Posterior vena cava (tissue), 2 donors: ENCODE results near the gene ETV3. TPM values are rescaled to one million over a fixed set of nuclear protein-coding genes. Genes with fewer than 3 reads are reported as not detected.
"Not testable (repeated sequence)": the region's sequence is repeated elsewhere in the genome, so short reads cannot be mapped to it uniquely, and the experiment has no call there.

ENCODE experiments used
- DNase-seq: peaks from one replicate; pipeline ENCODE4 v3.0.0-alpha.2; 2020; ENCODE audit warnings: low spot score
- intact Hi-C, 2 donors: fragments of 100-400 bp; cut with DNase I; formaldehyde crosslinking; loops; one replicate each; pipeline versions ENCODE4 v1.14.1 to v1.14.2; 2022 to 2023
- total RNA-seq, 2 donors: library from RNA; stranded (reverse); fragmentation: NEBNext Ultra II Directional; extraction: Animal tissue kit (Norgen Biotek cat#: 25700); gene quantifications; one replicate each; pipeline ENCODE4 v1.2.1, GENCODE V29; 2021
- donor health status: DM: yes; HTN: yes; CAD: no.
- donor health status: DM: yes; HTN: yes; CAD: no.

Gene ETV3
- total RNA-seq, 2 donors from 2014 or later, result 25.6 to 28.1 TPM

DNA sequence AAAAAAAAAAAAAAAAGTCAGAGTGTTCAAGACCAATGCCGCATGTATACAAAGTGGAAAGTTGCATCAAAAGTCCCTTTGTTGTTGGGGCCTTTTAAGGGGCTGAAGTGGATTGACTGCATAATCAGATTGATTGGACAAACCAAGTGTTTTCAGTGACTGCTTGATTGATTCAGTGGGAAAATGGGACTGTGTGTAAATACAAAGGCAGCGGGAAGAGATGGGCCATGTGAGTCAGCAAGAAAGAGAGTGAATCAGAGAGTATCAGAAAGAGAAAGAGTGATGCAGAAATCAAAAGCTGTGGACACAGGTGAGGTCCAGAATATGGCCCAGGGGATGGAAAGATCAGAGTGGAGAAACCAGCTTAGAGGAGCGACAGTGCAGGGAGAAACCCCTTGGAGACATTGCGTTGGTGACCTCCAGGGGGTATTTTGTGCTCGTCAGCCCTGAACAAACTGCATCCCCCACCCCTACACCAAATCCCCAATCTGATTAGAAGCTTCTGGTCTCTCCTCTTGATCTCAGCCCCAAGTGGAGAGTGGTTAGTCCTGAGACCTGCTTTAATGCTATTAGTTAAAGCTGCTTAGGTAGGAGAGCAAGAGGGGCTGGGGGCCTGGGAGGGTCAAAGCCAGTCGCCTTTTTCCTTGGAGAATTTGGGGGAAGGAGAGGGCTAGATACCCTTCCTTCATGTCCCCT is 33.4 kb downstream of the ETV3 start:
- DNase-seq, result peak; percentile 44
- intact Hi-C loops, result no loop called here

DNA sequence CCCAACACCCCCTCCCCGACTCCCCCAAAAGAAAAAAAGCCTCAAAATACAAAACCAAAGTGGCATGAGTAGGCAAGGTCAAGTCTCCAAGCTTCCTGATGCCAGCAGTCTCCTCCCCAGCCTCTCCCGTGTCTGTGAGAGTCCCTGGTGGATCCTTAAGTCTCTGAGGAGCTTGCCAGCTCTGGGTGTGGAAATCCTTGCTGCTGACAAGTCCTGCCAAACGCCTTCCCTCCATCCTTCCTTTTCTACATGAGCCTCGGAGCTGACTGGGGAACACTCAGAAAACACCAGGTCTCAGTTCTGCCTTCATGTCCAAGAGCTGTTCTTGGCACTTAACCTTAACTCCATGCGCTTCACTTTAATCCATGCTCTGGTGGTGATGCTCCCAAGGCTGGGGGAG is 34.9 kb downstream of the ETV3 start:
- peak; percentile 46 for DNase-seq
- intact Hi-C loops, result no loop called here

DNA sequence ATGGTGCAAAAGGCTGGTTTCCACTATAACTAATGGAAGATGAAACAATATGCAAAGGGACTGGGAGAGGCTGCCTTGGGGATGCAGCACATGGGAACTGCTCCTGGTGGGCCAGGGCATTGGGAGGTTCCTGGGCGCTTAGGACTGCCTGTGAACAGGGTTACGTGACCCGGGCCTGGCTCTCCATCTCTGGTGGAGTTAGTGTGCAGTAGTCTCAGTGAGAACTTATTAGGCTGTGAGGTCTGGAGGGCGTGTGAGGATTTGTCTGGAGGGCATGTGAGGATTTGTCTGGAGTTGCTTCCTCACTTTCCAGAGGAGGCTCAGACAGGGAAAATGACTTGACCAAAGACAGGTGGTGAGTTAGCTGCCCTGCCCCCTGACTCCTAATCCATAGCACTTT is 37.0 kb downstream of the ETV3 start:
- peak; percentile 62 for DNase-seq
- intact Hi-C loops, result no loop called here

GRCh38 chr1:157099633-157100009 is 38.6 kb downstream of the ETV3 start, which contains the start of gene ETV3L:
TSS of gene ETV3L (minus strand) at chr1:157099808. CDS start at chr1:157099523, 285 bp downstream.
- DNase-seq, result peak; percentile 81
- intact Hi-C loops, result no loop called here

DNA sequence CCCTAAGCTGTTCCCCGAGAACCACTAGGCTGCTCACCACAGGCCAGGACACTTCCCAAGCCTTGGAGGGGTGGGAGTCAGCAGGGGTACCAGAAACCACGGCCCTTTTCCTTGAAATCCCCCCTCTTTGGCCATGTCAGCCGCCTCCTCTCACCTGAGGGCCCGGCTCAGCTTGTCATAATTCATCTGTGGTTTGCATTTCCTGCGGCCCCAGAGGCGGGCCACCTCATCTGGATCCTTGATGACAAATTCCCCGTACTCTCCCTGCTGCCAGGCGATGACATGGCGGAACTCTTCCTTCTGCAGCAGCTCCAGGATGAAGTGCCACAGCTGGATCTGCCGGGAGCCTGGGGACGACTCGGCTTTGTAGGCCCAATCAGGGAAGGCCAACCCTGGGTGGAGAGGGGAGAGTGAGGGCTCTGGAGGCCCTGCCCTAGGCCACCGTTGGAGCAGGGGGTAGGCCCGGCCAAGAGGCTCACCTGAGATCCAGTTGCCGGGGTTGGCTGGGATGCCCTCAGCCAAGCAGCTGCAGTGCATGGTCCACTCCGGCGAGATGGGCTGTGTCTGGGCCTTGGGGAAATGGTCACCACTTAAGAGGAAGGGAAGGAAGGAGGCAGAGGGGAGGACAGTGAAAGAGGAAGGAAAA is 39.1 kb downstream of the ETV3 start:
- DNase-seq, result peak; percentile 55
- intact Hi-C loops, result not testable (repeated sequence)

- intact Hi-C loops, result no loop called here
Observed at GRCh38 chr1:157098519-157098918, 39.7 kb downstream of the ETV3 start.

DNA sequence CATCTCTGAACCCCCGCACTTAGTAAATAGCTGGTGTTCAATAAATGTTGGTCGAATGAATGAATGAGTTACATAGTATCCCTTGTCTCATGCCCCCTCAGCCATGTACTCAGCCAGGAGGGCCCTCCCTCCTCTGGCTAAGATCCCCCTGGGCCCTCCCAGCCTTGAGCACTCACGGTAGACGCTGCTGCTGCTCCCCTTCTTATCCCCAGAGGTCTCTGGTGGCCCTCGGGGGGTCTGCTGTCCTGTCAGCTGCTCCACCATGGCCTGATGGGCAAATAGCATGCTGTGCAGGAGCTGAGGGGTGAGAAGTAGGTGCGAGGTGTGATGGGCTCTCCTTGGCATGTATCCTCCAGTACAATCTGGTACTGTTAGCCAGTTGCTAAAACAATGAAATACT is 40.5 kb downstream of the ETV3 start:
- DNase-seq, result peak; percentile 50
- intact Hi-C loops, result no loop called here

More at GRCh38 chr1:157098519-157098918, 39.7 kb downstream of the ETV3 start:
- peak; percentile 67 for DNase-seq

DNA sequence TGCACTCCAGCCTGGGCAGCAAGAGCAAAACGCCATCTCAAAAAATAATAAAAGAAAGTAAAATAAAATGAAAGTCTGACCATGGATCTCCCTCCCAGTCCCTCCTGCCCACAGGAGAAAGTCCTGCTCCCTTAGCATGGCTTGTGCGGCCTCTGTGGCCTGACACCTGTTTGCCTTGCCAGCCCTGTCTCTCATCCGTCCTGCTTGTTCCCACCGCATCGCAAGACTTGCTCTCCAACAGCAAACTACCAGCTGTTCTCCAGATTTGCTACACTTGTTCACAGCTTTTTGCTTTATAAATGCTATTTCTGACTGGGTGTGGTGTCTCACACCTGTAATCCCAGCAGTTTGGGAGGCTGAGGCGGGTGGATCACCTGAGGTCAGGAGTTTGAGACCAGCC is 41.3 kb downstream of the ETV3 start:
- intact Hi-C loops, result no loop called here
- DNase-seq, result peak; percentile 18

DNA sequence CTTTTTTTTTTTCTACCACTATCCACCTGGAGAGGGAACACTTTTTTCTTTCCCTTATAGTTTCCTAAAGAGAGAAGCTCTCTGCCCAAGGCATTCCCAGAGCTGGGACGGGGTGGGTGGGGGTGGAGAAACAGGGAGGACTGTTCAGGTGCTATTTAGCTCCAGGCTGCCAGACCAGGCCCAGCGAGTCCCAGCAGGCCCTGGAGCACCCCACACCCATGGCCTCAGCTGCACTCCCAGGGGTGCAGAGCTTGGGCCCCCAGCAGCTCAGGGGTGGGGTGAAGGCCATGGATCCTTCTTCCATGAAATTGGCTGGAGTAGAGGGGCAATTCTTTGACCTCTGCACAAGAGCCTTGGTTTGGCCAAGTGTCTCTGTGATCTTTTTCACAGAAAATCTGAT is 42.6 kb downstream of the ETV3 start:
- intact Hi-C loops, result no loop called here
- peak; percentile 13 for DNase-seq

GRCh38 chr1:157095091-157095490 is 43.1 kb downstream of the ETV3 start:
- peak; percentile 61 for DNase-seq
- intact Hi-C loops, result no loop called here

GRCh38 chr1:157092831-157093230 is 45.4 kb downstream of the ETV3 start:
- DNase-seq, result peak; percentile 74
- intact Hi-C loops, result loop anchor here (5.0 kb wide), 2 partner anchors 34 to 59 kb away; no protein-coding TSS in a partner anchor

DNA sequence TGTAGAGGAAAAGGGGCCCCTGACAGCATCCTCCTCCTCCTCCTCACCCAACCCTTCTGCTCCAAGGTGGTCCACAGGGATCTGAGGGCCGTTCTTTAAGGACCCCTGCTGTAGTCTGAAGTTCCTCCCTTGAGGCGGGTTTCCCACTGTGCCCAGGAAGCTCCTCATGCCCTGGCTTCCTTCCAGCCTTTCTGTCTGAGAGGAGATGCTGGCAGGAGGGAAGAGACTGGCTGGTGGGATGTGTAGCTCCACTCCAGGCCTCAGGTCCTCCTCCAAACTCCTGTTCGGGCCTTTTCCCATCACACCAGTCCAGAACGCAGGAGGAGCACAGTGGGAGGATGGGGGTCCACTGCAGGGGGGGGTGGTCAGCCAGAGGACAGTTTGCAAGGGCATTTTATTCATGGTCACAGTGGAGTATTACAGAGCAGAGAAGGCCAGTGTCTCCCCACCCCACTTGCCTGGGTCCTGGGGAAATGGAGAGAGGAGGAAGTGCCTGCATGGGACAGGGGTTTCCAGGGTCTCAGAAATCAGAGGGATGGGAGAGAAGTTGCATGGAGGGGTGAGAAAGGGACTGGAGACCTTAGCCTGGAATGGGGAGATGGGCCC is 46.4 kb downstream of the ETV3 start:
- DNase-seq, result peak; percentile 37
- intact Hi-C loops, result loop anchor here (2.0 to 5.0 kb wide), 3 partner anchors 36 to 65 kb away; no protein-coding TSS in a partner anchor

GRCh38 chr1:157091186-157091585 is 47.0 kb downstream of the ETV3 start:
- DNase-seq, result peak; percentile 56
- intact Hi-C loops, result loop anchor here (2.0 to 5.0 kb wide), 3 partner anchors 36 to 66 kb away; no protein-coding TSS in a partner anchor

DNA sequence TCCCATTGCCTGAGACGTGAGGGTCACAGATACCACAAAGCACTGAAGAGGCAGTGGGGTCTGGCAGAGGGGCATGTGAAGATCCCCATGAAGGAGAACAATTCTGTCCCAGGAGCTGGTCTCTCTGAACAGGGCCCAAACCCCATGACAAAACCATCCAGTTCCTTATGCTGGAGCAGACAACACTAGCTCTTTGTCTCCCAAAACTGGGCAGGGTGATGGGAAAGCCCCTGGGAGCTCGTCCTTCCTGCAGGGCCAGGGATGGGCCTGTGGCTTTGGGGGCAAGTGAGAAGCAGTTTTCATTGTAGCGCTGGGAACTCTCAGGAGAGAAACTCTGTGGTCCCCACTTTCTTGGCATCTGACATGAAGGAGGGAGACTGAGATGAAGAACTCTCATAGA is 47.4 kb downstream of the ETV3 start:
- intact Hi-C loops, result loop anchor here (2.0 to 5.0 kb wide), 3 partner anchors 37 to 66 kb away; no protein-coding TSS in a partner anchor
- DNase-seq, result peak; percentile 25

DNA sequence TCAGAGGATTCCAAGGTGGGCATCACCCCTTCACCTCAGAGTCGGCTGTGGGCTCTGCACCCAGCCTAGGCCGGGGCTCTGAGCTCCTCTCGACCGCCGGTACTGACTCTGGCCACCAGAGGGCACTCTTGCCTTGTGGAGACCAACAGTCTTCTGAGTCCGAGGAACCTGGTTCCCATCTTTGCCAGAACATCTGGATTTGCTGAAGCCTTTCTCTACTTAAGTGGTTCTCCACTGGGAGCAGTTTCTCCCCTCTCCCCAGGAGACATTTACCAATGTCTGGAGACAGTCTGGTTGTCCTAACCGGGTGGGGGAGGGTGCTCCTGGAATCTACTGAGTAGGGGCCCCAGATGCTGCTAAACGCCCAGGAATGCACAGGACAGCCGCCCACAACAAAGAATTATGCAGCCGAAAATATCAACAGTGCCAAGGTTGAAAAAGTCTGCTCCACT is 48.0 kb downstream of the ETV3 start:
- DNase-seq, result peak; percentile 94
- intact Hi-C loops, result loop anchor here (2.0 to 5.0 kb wide), 3 partner anchors 37 to 67 kb away; no protein-coding TSS in a partner anchor

GRCh38 chr1:157089789-157090188 is 48.4 kb downstream of the ETV3 start:
- intact Hi-C loops, result loop anchor here (2.0 to 10.0 kb wide), 4 partner anchors 38 to 395 kb away; no protein-coding TSS in a partner anchor
- DNase-seq, result peak; percentile 34

- intact Hi-C loops, result loop anchor here in 1 of 2 donors (10.0 kb wide), 1 partner anchor 396 kb away; no protein-coding TSS in a partner anchor
- DNase-seq, result no peak
Observed at GRCh38 chr1:157088607-157089006, 49.6 kb downstream of the ETV3 start.

DNA sequence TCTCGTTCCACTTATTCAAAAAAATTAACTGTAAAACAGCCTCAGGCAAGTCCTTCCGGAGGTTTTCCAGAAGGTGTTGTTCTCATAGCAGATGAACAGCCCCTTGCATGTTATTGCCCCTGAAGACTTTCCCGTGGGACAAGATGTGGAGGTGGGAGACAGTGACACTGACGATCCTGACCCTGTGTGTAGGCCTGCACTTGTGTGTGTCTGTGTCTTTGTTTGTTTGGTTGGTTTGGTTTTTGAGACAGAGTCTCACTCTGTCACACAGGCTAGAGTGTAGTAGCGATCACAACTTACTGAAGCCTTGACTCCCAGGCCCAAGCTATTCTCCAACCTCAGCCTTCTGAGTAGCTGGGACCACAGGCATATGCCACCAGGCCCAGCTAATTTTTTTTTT is 51.2 kb downstream of the ETV3 start:
- no peak for DNase-seq

GRCh38 chr1:157086299-157086698 is 51.9 kb downstream of the ETV3 start:
- peak; percentile 15 for DNase-seq
- intact Hi-C loops, result loop anchor here in 1 of 2 donors (10.0 kb wide), 1 partner anchor 399 kb away; no protein-coding TSS in a partner anchor

More for the DNA sequence above, 51.2 kb downstream of the ETV3 start:
- intact Hi-C loops, result loop anchor here in 1 of 2 donors (10.0 kb wide), 1 partner anchor 398 kb away; no protein-coding TSS in a partner anchor
